Right atrium auricular region (tissue), 2 donors: ENCODE data around the gene ADTRP. TPM values are rescaled to one million over a fixed set of nuclear protein-coding genes. Genes with fewer than 3 reads are reported as not detected.
A peak's percentile ranks its signal among the peaks of the same experiment; 100 is the strongest.

ENCODE experiments used
- DNase-seq: peaks from one replicate; pipeline ENCODE4 v3.0.0-alpha.2; 2019; ENCODE audit warnings: low spot score
- H3K27ac ChIP-seq, 2 donors: fragments of 200-600 bp; sonication (generic); 1 replicate in 1 of 2; 2 replicates in 1 of 2; pipeline ENCODE4 v1.5.1; 2016 to 2019
- H3K27me3 ChIP-seq, 2 donors: fragments of 200-600 bp; sonication (generic); one replicate each; pipeline versions ENCODE4 v1.5.1 to v1.6.0; 2017 to 2019
- H3K36me3 ChIP-seq: fragments of 200-600 bp; sonication (generic); one replicate; pipeline ENCODE4 v1.5.1; 2016
- H3K4me1 ChIP-seq, 2 donors: fragments of 200-600 bp; sonication (generic); one replicate each; pipeline versions ENCODE4 v1.5.1 to v1.6.0; 2017 to 2019
- H3K4me3 ChIP-seq, 2 donors: fragments of 200-600 bp; sonication (generic); 1 replicate in 1 of 2; 2 replicates in 1 of 2; pipeline ENCODE4 v1.5.1; 2017 to 2019; ENCODE audit warnings: mild to moderate bottlenecking in 1 of 2, moderate library complexity in 1 of 2
- H3K9me3 ChIP-seq, 2 donors: fragments of 200-600 bp; sonication (generic); one replicate each; pipeline ENCODE4 v1.5.1; 2019
- total RNA-seq, 2 donors: library from RNA; depleted of rRNA; stranded (reverse); fragments of >200 nt; gene quantifications; one replicate each; pipeline ENCODE4 v1.1.0, GENCODE V29; 2016
- TF ChIP-seq, protein P1 (sequence below), 2 donors: fragments of 200-600 bp; sonication (generic); IDR thresholded peaks; one replicate each; pipeline ENCODE4 v1.5.1; 2019; ENCODE audit warnings: antibody characterized with exemption in 2 of 2

The ADTRP gene
- total RNA-seq, 2 donors from 2014 or later, result not detected

DNA sequence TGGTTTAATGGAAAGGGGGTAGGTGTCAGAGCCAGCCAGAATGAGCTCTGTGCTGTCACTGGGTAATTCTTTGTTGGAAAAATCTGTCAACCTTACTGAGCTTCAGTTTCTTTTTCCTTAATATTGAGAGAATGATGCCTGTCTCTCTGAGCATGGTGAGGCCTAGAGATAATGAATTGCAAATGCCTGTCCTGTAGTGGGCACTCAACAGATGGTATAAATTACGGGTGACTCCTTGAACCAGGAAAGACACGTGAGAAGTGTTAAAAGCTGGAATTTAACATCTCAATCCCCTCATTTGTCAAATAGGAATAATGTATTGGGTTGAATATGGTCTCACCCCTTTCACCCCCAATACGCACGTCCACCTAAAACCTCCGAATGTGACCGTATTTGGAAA lies 74.9 kb downstream of the ADTRP start:
- Histone ChIP-seq H3K36me3 (no peaks in the 10 kb centered on the region), H3K4me1 (no peaks in the 10 kb centered on the region), H3K27me3 (no peaks in the 10 kb centered on the region), H3K9me3 (no peaks in the 10 kb centered on the region), H3K4me3 (no peak overlapping the region), H3K27ac (no peak overlapping the region)
- TF ChIP-seq, protein P1, sequence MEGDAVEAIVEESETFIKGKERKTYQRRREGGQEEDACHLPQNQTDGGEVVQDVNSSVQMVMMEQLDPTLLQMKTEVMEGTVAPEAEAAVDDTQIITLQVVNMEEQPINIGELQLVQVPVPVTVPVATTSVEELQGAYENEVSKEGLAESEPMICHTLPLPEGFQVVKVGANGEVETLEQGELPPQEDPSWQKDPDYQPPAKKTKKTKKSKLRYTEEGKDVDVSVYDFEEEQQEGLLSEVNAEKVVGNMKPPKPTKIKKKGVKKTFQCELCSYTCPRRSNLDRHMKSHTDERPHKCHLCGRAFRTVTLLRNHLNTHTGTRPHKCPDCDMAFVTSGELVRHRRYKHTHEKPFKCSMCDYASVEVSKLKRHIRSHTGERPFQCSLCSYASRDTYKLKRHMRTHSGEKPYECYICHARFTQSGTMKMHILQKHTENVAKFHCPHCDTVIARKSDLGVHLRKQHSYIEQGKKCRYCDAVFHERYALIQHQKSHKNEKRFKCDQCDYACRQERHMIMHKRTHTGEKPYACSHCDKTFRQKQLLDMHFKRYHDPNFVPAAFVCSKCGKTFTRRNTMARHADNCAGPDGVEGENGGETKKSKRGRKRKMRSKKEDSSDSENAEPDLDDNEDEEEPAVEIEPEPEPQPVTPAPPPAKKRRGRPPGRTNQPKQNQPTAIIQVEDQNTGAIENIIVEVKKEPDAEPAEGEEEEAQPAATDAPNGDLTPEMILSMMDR (IDR thresholded peaks at IDR 0.05), result no peak
- no peak for DNase-seq

DNA sequence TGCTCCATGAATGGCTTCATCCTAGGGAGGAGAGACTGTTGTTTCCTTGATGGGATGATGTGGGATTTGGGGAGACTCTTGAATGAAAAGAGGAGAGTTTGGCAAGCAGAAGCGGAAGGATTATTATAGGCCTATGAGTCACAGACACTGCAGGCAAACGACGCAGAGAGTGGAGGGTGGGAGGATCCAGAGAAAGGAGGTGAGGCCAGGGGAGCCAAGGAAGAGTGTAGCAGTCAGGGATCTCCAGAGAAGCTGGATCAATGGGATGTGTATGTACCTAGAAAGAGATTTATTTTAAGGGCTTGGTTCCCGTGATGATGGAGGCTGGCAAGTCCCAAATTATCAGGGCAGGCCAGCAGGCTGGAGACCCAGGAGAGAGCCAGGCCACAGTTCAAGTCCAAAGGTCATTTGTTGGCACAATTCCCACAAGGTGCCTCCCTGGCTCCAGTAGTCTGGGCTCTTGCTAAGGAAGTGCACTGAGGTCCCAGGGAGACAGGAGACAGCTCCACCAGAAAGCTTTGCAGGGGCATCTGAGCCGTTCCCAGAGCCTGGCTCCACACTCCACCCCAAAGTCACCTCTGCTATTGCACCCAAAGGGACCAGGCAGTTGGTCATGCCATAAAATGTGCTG lies 76.0 kb downstream of the ADTRP start:
- H3K27ac ChIP-seq, result no peak overlapping the region
- no peaks in the 10 kb centered on the region for H3K9me3 ChIP-seq
- no peaks in the 10 kb centered on the region for H3K27me3 ChIP-seq
- H3K36me3 ChIP-seq, result no peaks in the 10 kb centered on the region
- no peaks in the 10 kb centered on the region for H3K4me1 ChIP-seq
- no peak overlapping the region for H3K4me3 ChIP-seq
- DNase-seq, result no peak
- TF ChIP-seq, protein P1 (IDR thresholded peaks at IDR 0.05), result no peak

DNA sequence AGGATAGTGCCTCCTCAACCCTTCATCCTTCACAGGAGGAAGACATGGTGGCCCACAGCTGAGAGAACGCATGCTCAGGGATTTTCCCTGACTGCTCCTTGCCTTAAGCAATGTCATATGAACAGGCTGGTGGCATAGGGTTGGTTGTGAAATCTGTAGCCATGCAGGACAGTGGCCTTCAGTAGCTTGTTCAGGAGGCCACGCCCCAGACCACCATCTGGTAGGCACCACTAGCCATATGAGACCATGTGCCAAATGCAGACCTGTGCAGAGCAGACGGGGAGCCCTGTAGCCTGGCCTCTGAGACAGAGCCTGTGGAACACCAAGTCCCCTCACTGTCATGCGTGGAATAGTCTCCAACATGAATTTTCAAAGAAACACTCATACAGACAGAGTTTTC lies 76.5 kb downstream of the ADTRP start:
- H3K27me3 ChIP-seq, result no peaks in the 10 kb centered on the region
- TF ChIP-seq, protein P1 (IDR thresholded peaks at IDR 0.05), result no peak
- no peak overlapping the region for H3K27ac ChIP-seq
- H3K36me3 ChIP-seq, result no peaks in the 10 kb centered on the region
- H3K4me3 ChIP-seq, result no peak overlapping the region
- DNase-seq, result no peak
- H3K4me1 ChIP-seq, result no peaks in the 10 kb centered on the region
- no peaks in the 10 kb centered on the region for H3K9me3 ChIP-seq

DNA sequence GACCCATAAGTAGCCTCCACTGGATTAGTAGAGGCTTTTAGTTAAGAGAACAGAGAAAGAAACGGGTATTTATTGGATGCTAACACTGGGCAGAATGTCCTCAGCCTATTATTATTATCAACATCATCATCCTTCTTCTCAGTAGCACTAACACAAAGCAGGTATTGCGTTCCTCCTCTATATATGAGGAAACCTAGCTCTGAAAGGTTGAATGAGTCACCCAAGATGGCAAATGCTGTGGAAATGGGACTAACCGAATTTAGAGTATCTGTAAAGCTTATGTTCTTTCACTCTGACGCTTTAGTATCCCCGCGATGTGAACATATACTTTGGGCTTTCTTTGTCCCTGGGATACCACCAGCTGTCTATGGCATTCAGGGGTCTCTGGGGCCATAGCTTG lies 77.0 kb downstream of the ADTRP start:
- no peaks in the 10 kb centered on the region for H3K4me1 ChIP-seq
- H3K27me3 ChIP-seq, result no peaks in the 10 kb centered on the region
- H3K4me3 ChIP-seq, result no peak overlapping the region
- H3K27ac ChIP-seq, result no peak overlapping the region
- H3K36me3 ChIP-seq, result no peaks in the 10 kb centered on the region
- TF ChIP-seq, protein P1 (IDR thresholded peaks at IDR 0.05), result no peak
- H3K9me3 ChIP-seq, result no peaks in the 10 kb centered on the region
- no peak for DNase-seq

DNA sequence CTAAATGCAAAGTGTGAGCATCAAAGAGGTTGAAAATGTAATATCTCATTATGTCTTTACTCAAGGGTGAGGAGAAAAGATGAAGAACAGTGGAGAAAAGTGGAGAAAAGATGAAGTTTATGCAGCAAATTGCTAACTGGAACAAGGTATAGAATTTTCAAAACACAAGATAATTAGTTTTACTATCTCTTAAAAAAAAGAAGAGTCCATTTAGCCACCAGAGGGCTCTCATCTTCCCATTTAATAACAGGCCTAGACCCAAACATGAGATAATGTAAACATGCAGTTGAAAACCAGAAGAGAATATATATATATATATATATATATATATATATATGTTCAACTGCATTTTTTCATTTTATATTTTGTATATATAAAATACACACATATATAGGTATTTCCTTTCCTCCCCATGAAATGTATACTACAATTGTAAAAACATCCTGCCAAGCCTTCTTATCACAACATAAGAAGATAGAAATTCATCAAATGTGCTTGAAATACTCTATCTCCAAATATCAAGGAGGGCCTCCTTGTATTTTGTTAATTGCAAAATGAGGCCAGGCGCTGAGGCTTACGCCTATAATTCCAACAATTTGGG lies 78.4 kb downstream of the ADTRP start:
- TF ChIP-seq, protein P1 (IDR thresholded peaks at IDR 0.05), result peak in 1 of 2 donors; percentile 63
- H3K9me3 ChIP-seq, result no peaks in the 10 kb centered on the region
- no peak overlapping the region for H3K27ac ChIP-seq
- H3K4me3 ChIP-seq, result no peak overlapping the region
- no peaks in the 10 kb centered on the region for H3K4me1 ChIP-seq
- H3K27me3 ChIP-seq, result no peaks in the 10 kb centered on the region
- no peaks in the 10 kb centered on the region for H3K36me3 ChIP-seq
- DNase-seq, result no peak

DNA sequence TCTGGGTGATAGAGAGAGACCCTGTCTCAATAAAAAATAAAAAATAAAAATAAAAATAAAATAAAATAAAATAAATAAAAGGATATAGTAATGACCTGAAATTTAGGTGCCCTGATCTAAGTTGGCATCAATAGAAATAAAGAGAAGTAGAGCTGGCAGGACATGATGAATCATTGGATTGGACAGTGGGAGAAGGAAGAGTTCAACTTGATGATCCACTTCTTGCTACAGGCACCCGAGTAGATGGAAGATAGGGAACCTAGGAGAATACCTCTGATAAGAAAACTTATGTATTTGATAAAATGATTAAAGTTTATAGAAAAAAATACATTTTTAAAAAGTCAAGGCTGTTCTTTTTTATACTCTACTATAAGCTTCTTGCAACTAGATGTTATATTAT lies 79.0 kb downstream of the ADTRP start:
- Histone ChIP-seq H3K27me3 (no peaks in the 10 kb centered on the region), H3K4me1 (no peaks in the 10 kb centered on the region), H3K9me3 (no peaks in the 10 kb centered on the region), H3K27ac (no peak overlapping the region), H3K4me3 (no peak overlapping the region), H3K36me3 (no peaks in the 10 kb centered on the region)
- TF ChIP-seq, protein P1 (IDR thresholded peaks at IDR 0.05), result no peak
- no peak for DNase-seq
